Stimulated activated CD8-positive, alpha-beta memory T cell treated with anti-CD3 and anti-CD28 coated beads, Interleukin-12 subunit alpha, Interleukin-12 subunit beta, amount 100 ng/mL, for 4 hours (primary cell): ENCODE measurements around the gene IFFO2.
"Not testable (repeated sequence)": the region's sequence is repeated elsewhere in the genome, so short reads cannot be mapped to it uniquely, and the experiment has no call there.

ENCODE experiments used
- DNase-seq: peaks from one replicate; pipeline ENCODE4 v3.0.0-alpha.2; 2020; ENCODE audit warnings: low read depth

IFFO2 gene

DNA sequence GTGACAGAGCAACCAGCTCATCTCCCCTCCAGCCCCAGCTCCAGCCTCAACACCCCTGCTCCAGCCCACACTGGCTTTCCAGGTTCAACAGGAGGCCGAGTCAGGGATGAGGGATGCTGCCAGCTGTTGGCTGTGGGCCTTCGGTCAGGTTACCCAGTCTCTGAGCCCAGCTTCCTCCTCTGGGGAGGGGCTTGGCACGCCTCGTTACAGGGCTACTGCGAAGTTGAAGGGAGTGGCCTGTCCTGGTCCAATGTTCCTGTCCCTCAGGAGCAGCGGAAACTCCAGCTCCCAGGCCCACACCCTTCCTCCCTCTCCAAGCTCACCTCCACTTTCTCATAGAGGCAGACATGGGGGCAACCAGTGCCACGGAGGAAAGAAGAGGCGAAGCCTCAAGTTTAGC, 81.9 kb downstream of the IFFO2 start:
- no peak for DNase-seq

GRCh38 chr1:18874036-18874435, 82.4 kb downstream of the IFFO2 start:
- no peak for DNase-seq

- no peak for DNase-seq
Observed at GRCh38 chr1:18872071-18872611, 84.3 kb downstream of the IFFO2 start.

- no peak for DNase-seq
Observed at GRCh38 chr1:18871401-18872070, 84.9 kb downstream of the IFFO2 start.

- no peak for DNase-seq
Observed at GRCh38 chr1:18870957-18871356, 85.5 kb downstream of the IFFO2 start.

GRCh38 chr1:18870595-18870865, 85.9 kb downstream of the IFFO2 start:
- DNase-seq: not testable (repeated sequence)

DNA sequence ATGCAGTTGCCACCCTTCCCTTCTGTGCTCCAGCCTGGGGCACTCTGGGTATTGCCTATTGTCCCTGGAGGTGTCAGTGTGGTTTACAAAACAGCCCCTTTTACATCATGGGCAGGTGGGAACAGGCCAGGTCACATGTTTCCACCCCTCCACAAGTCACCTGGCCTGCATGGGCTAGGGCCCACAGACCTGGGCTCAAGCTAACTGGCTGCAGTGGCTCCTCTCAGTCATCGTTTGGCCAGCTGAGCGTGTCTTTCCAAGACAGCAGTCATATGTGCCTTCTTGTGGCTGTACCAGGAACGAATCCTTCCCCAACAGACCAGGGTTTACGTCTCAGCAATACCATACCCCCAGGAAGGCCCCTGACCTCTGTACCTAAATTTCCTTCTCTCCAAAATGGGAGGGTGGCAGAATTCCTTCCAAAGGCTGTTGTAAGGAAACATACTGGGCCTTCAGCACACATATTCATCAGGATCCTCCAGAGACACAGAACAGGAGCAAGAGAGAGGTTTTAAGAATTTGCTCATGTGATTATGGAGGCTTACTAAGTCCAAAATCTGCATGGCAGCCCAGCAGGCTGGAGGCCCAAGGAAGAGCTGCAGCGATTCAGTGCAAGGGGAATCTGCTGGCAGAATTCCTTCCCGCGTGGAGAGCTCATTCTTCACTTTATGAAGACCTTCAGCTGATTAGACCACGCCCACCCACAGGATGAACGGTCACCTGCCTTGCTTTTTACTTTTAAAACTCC, 86.5 kb downstream of the IFFO2 start:
- no peak for DNase-seq

GRCh38 chr1:18868801-18869424, 87.6 kb downstream of the IFFO2 start:
- DNase-seq: no peak

GRCh38 chr1:18868354-18868753, 88.1 kb downstream of the IFFO2 start:
- no peak for DNase-seq

GRCh38 chr1:18866846-18867245, 89.6 kb downstream of the IFFO2 start:
- DNase-seq: no peak

- no peak for DNase-seq
Observed at GRCh38 chr1:18866314-18866713, 90.2 kb downstream of the IFFO2 start.

DNA sequence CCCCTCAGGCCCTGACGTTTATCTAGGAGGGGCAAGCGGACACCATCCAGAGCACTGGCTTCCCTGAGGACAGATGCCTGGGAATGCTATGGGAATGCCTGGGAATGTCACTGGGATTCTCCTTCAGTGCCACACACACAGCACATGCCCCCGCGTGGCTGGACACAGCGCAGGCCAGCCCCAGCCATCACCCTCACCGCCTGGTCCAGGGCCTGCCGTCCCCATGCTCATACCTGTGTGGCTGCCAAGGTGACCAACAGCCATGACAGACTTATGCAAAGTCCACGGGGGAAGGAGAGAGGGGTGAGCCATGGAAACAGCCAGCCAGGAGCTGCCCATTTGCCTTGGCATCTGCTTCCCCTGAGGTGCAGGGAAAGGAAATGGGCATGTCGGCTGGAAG, 91.3 kb downstream of the IFFO2 start:
- no peak for DNase-seq

- no peak for DNase-seq
Observed at GRCh38 chr1:18861590-18861989, 94.9 kb downstream of the IFFO2 start.

DNA sequence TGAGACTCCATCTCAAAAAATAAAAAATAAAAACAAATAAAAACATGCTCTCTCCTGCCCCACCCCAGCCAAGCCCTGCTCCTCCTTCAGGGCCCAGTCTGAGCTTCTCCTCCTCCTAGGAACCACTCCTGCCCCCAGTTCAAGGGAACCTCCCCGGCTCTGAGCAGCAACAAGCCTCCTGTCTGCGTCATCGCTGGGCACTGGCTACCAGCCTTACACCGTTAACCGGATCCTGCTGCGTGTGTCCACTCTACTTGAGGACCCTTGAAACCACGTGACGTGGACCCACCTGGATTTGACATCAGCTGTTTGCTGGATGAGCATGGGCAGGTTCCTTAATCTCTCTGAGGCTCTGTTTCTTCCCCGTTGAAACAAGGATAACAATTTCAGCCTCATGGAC, 95.4 kb downstream of the IFFO2 start:
- no peak for DNase-seq

- no peak for DNase-seq
Observed at GRCh38 chr1:18859560-18859959, 96.9 kb downstream of the IFFO2 start, which contains the start of gene TAS1R2. TAS1R2 (minus strand) TSS chr1:18859660; CDS start chr1:18859660, 0 bp downstream.

GRCh38 chr1:18858070-18858688, 98.3 kb downstream of the IFFO2 start:
- DNase-seq: no peak

GRCh38 chr1:18856435-18856834, 100.0 kb downstream of the IFFO2 start:
- DNase-seq: no peak

- no peak for DNase-seq
Observed at GRCh38 chr1:18855573-18855972, 100.9 kb downstream of the IFFO2 start.

- DNase-seq: no peak
Observed at GRCh38 chr1:18854331-18855025, 102.0 kb downstream of the IFFO2 start.
